ENCODE measurements around the gene CSK.

Gene CSK

GRCh38 chr15:74791007-74791406 is 9.1 kb downstream of the CSK start:
- Histone ChIP-seq H3K9me3 (ENCODE audit: control insufficient read depth, insufficient read depth, low read length) (no peaks in the 10 kb centered on the region), H3K27me3 (ENCODE audit: control insufficient read depth, insufficient read depth, low read length) (peaks cover 43% of the 10 kb centered on the region), H3K4me1 (ENCODE audit: control insufficient read depth, insufficient read depth, low read length) (peaks cover 13% of the 10 kb centered on the region), H3K4me3 (ENCODE audit: low read depth, low read length) (no peak overlapping the region), H3K9ac (ENCODE audit: low read depth, low read length) (no peak overlapping the region), H3K36me3 (ENCODE audit: control insufficient read depth, insufficient read depth, low read length) (no peaks in the 10 kb centered on the region)

- H3K27me3 ChIP-seq (ENCODE audit: control insufficient read depth, insufficient read depth, low read length), result peaks cover 38% of the 10 kb centered on the region
- H3K9me3 ChIP-seq (ENCODE audit: control insufficient read depth, insufficient read depth, low read length), result no peaks in the 10 kb centered on the region
- H3K4me1 ChIP-seq (ENCODE audit: control insufficient read depth, insufficient read depth, low read length), result peaks cover 13% of the 10 kb centered on the region
- H3K9ac ChIP-seq (ENCODE audit: low read depth, low read length), result no peak overlapping the region
- H3K4me3 ChIP-seq (ENCODE audit: low read depth, low read length), result no peak overlapping the region
- H3K36me3 ChIP-seq (ENCODE audit: control insufficient read depth, insufficient read depth, low read length), result no peaks in the 10 kb centered on the region
These were observed 9.8 kb downstream of the CSK start for GRCh38 chr15:74791667-74792066.

- no peaks in the 10 kb centered on the region for H3K9me3 ChIP-seq (ENCODE audit: control insufficient read depth, insufficient read depth, low read length)
- H3K36me3 ChIP-seq (ENCODE audit: control insufficient read depth, insufficient read depth, low read length), result no peaks in the 10 kb centered on the region
- no peak overlapping the region for H3K9ac ChIP-seq (ENCODE audit: low read depth, low read length)
- peaks cover 13% of the 10 kb centered on the region for H3K4me1 ChIP-seq (ENCODE audit: control insufficient read depth, insufficient read depth, low read length)
- H3K4me3 ChIP-seq (ENCODE audit: low read depth, low read length), result no peak overlapping the region
- H3K27me3 ChIP-seq (ENCODE audit: control insufficient read depth, insufficient read depth, low read length), result peaks cover 34% of the 10 kb centered on the region
These were observed 10.5 kb downstream of the CSK start for GRCh38 chr15:74792227-74793016.

- H3K9me3 ChIP-seq (ENCODE audit: control insufficient read depth, insufficient read depth, low read length), result no peaks in the 10 kb centered on the region
- peaks cover 8% of the 10 kb centered on the region for H3K4me1 ChIP-seq (ENCODE audit: control insufficient read depth, insufficient read depth, low read length)
- H3K36me3 ChIP-seq (ENCODE audit: control insufficient read depth, insufficient read depth, low read length), result no peaks in the 10 kb centered on the region
- H3K9ac ChIP-seq (ENCODE audit: low read depth, low read length), result no peak overlapping the region
- H3K27me3 ChIP-seq (ENCODE audit: control insufficient read depth, insufficient read depth, low read length), result peaks cover 26% of the 10 kb centered on the region
- no peak overlapping the region for H3K4me3 ChIP-seq (ENCODE audit: low read depth, low read length)
These were observed 11.5 kb downstream of the CSK start for GRCh38 chr15:74793135-74794028.

- Histone ChIP-seq H3K9me3 (ENCODE audit: control insufficient read depth, insufficient read depth, low read length) (no peaks in the 10 kb centered on the region), H3K27me3 (ENCODE audit: control insufficient read depth, insufficient read depth, low read length) (peaks cover 23% of the 10 kb centered on the region), H3K9ac (ENCODE audit: low read depth, low read length) (no peak overlapping the region), H3K4me3 (ENCODE audit: low read depth, low read length) (no peak overlapping the region), H3K36me3 (ENCODE audit: control insufficient read depth, insufficient read depth, low read length) (peaks cover 3% of the 10 kb centered on the region), H3K4me1 (ENCODE audit: control insufficient read depth, insufficient read depth, low read length) (no peaks in the 10 kb centered on the region)
These were observed 12.5 kb downstream of the CSK start for GRCh38 chr15:74794248-74794969.

GRCh38 chr15:74794970-74795349 is 13.1 kb downstream of the CSK start:
- Histone ChIP-seq H3K27me3 (ENCODE audit: control insufficient read depth, insufficient read depth, low read length) (peaks cover 17% of the 10 kb centered on the region), H3K4me1 (ENCODE audit: control insufficient read depth, insufficient read depth, low read length) (no peaks in the 10 kb centered on the region), H3K9ac (ENCODE audit: low read depth, low read length) (no peak overlapping the region), H3K36me3 (ENCODE audit: control insufficient read depth, insufficient read depth, low read length) (peaks cover 3% of the 10 kb centered on the region), H3K4me3 (ENCODE audit: low read depth, low read length) (no peak overlapping the region), H3K9me3 (ENCODE audit: control insufficient read depth, insufficient read depth, low read length) (no peaks in the 10 kb centered on the region)

GRCh38 chr15:74795966-74796625 is 14.2 kb downstream of the CSK start:
- Histone ChIP-seq H3K36me3 (ENCODE audit: control insufficient read depth, insufficient read depth, low read length) (peaks cover 3% of the 10 kb centered on the region), H3K27me3 (ENCODE audit: control insufficient read depth, insufficient read depth, low read length) (peaks cover 8% of the 10 kb centered on the region), H3K4me3 (ENCODE audit: low read depth, low read length) (no peak overlapping the region), H3K9ac (ENCODE audit: low read depth, low read length) (no peak overlapping the region), H3K4me1 (ENCODE audit: control insufficient read depth, insufficient read depth, low read length) (no peaks in the 10 kb centered on the region), H3K9me3 (ENCODE audit: control insufficient read depth, insufficient read depth, low read length) (no peaks in the 10 kb centered on the region)

- Histone ChIP-seq H3K9ac (ENCODE audit: low read depth, low read length) (no peak overlapping the region), H3K9me3 (ENCODE audit: control insufficient read depth, insufficient read depth, low read length) (no peaks in the 10 kb centered on the region), H3K4me3 (ENCODE audit: low read depth, low read length) (no peak overlapping the region), H3K36me3 (ENCODE audit: control insufficient read depth, insufficient read depth, low read length) (peaks cover 20% of the 10 kb centered on the region), H3K4me1 (ENCODE audit: control insufficient read depth, insufficient read depth, low read length) (no peaks in the 10 kb centered on the region), H3K27me3 (ENCODE audit: control insufficient read depth, insufficient read depth, low read length) (no peaks in the 10 kb centered on the region)
These were observed 16.7 kb downstream of the CSK start for GRCh38 chr15:74798388-74799254.

GRCh38 chr15:74799255-74799855 is 17.5 kb downstream of the CSK start:
- no peaks in the 10 kb centered on the region for H3K9me3 ChIP-seq (ENCODE audit: control insufficient read depth, insufficient read depth, low read length)
- H3K9ac ChIP-seq (ENCODE audit: low read depth, low read length), result no peak overlapping the region
- no peak overlapping the region for H3K4me3 ChIP-seq (ENCODE audit: low read depth, low read length)
- H3K4me1 ChIP-seq (ENCODE audit: control insufficient read depth, insufficient read depth, low read length), result no peaks in the 10 kb centered on the region
- H3K27me3 ChIP-seq (ENCODE audit: control insufficient read depth, insufficient read depth, low read length), result no peaks in the 10 kb centered on the region
- H3K36me3 ChIP-seq (ENCODE audit: control insufficient read depth, insufficient read depth, low read length), result peaks cover 20% of the 10 kb centered on the region

- no peaks in the 10 kb centered on the region for H3K27me3 ChIP-seq (ENCODE audit: control insufficient read depth, insufficient read depth, low read length)
- H3K36me3 ChIP-seq (ENCODE audit: control insufficient read depth, insufficient read depth, low read length), result peaks cover 20% of the 10 kb centered on the region
- H3K4me1 ChIP-seq (ENCODE audit: control insufficient read depth, insufficient read depth, low read length), result no peaks in the 10 kb centered on the region
- H3K9ac ChIP-seq (ENCODE audit: low read depth, low read length), result peak overlapping the region; percentile 3
- H3K4me3 ChIP-seq (ENCODE audit: low read depth, low read length), result no peak overlapping the region
- no peaks in the 10 kb centered on the region for H3K9me3 ChIP-seq (ENCODE audit: control insufficient read depth, insufficient read depth, low read length)
These were observed 18.1 kb downstream of the CSK start for GRCh38 chr15:74799856-74800558.
